K562 (cell line): ENCODE data around the gene PDGFC. TPM values are rescaled to one million over a fixed set of nuclear protein-coding genes. Genes with fewer than 3 reads are reported as not detected.

Experiments used
- ATAC-seq: fragments of 200-7000 bp; cut with Tn5 transposase; 3 replicates; pipeline ENCODE4 v1.9.1; 2020; ENCODE audit warnings: moderate library complexity
- BruUV-seq: library from RNA; stranded (reverse); fragments of 400-500 nt; replicated peaks from 2 replicates; lab custom pipeline; 2021; lab: Mats Ljungman, UMichigan
- CTCF ChIA-PET: fragments of 300-600 bp; formaldehyde crosslinking; extraction: SDS; loops from one replicate; lab custom pipeline; 2021; ENCODE audit warnings: low intra/inter-chr PET ratio; lab: Yijun Ruan, JAX
- POLR2A ChIA-PET: fragments of 300-600, 350-650 bp; sonication (Branson Sonifier 250); formaldehyde crosslinking; extraction: SDS; loops from one replicate; lab custom pipeline; 2021; ENCODE audit warnings: antibody characterized with exemption, inconsistent platforms; lab: Yijun Ruan, JAX
- DNase-seq, 4 experiments: peaks; one replicate each; pipeline versions ENCODE4 v3.0.0 to v3.0.0-alpha.2; 2011 to 2018; ENCODE audit warnings: low spot score in 3 of 4, mixed read lengths in 3 of 4; ENCODE audit errors: extremely low read depth in 1 of 4
- FAIRE-seq: peaks from 2 replicates; lab custom pipeline; 2011; peaks lifted over from hg19 to GRCh38; lab: Jason Lieb, UNC
- H2AFZ ChIP-seq: 2 replicates; pipeline ENCODE4 v1.6.0; 2011; ENCODE audit warnings: low read depth, low read length, control low read depth, inconsistent platforms
- H3K27ac ChIP-seq: fragments of 200-600 bp; 3 replicates; pipeline ENCODE4 v1.8.0; 2011; ENCODE audit warnings: low read depth, mild to moderate bottlenecking, control low read depth, inconsistent platforms, low read length, moderate library complexity, mixed read lengths; ENCODE audit errors: extremely low read depth
- H3K27me3 ChIP-seq, 2 experiments: fragments of 300-600 bp in 1 of 2; 2 replicates in 1 of 2; 3 replicates in 1 of 2; pipeline versions ENCODE4 v1.6.0 to v1.8.0; 2011; ENCODE audit warnings: inconsistent platforms in 2 of 2, low read length in 2 of 2, mild to moderate bottlenecking in 1 of 2, mixed read lengths in 1 of 2, moderate library complexity in 1 of 2; ENCODE audit not compliant: control insufficient read depth in 2 of 2, insufficient read depth in 2 of 2
- H3K36me3 ChIP-seq: fragments of 300-600 bp; 3 replicates; pipeline ENCODE4 v1.8.0; 2011; ENCODE audit warnings: mild to moderate bottlenecking, low read length, inconsistent platforms; ENCODE audit not compliant: control insufficient read depth, insufficient read depth
- H3K4me1 ChIP-seq, 2 experiments: fragments of 200-600 bp in 1 of 2; replicated peaks in 1 of 2; 2 replicates in 1 of 2; 3 replicates in 1 of 2; pipeline versions ENCODE4 v1.5.1 to v1.8.0; 2011; ENCODE audit warnings: inconsistent platforms in 2 of 2, low read length in 2 of 2, mild to moderate bottlenecking in 1 of 2, mixed read lengths in 1 of 2, moderate library complexity in 1 of 2; ENCODE audit not compliant: control insufficient read depth in 2 of 2, insufficient read depth in 2 of 2
- H3K4me2 ChIP-seq: 2 replicates; pipeline ENCODE4 v1.6.1; 2011; ENCODE audit warnings: low read length, control low read depth, inconsistent platforms, mixed read lengths; ENCODE audit not compliant: insufficient read depth
- H3K4me3 ChIP-seq: fragments of 200-600 bp; sonication (generic), shearing (Covaris generic); 2 replicates; pipeline ENCODE4 v1.5.1; 2016; ENCODE audit warnings: control low read depth, inconsistent platforms
- H3K79me2 ChIP-seq: fragments of 200-600 bp; 3 replicates; pipeline ENCODE4 v1.8.0; 2011; ENCODE audit warnings: low read length, inconsistent platforms; ENCODE audit not compliant: control insufficient read depth, insufficient read depth
- H3K9ac ChIP-seq, 2 experiments: 2 replicates each; pipeline versions ENCODE4 v1.6.0 to v1.6.1; 2011; ENCODE audit warnings: low read depth in 2 of 2, low read length in 2 of 2, control low read depth in 1 of 2, inconsistent platforms in 1 of 2, mild to moderate bottlenecking in 1 of 2, mixed read lengths in 1 of 2; ENCODE audit not compliant: insufficient read depth in 1 of 2
- H3K9me1 ChIP-seq: one replicate; pipeline ENCODE4 v1.6.0; 2011; ENCODE audit warnings: inconsistent platforms, mild to moderate bottlenecking, low read length, moderate library complexity; ENCODE audit not compliant: control insufficient read depth, insufficient read depth
- H3K9me3 ChIP-seq: replicated peaks from 2 replicates; pipeline ENCODE4 v1.5.1; 2011; ENCODE audit warnings: low read depth, low read length, inconsistent platforms; ENCODE audit not compliant: control insufficient read depth, insufficient read depth
- H4K20me1 ChIP-seq: replicated peaks from 2 replicates; pipeline ENCODE4 v1.6.1; 2011; ENCODE audit warnings: low read length, inconsistent platforms, mixed read lengths; ENCODE audit not compliant: control insufficient read depth, insufficient read depth
- CBFA2T3 ChIP-seq: fragments of 450-650 bp; IDR thresholded peaks from 2 replicates; pipeline ENCODE4 v1.6.1; 2017
- FOXP1 ChIP-seq: sonication (generic); formaldehyde crosslinking; IDR thresholded peaks from 2 replicates; pipeline ENCODE4 v1.8.0; 2022; ENCODE audit warnings: mild to moderate bottlenecking, missing genetic modification reagents
- HDAC6 ChIP-seq: IDR thresholded peaks from 2 replicates; pipeline ENCODE4 v1.6.1; 2012; ENCODE audit warnings: low read depth, mild to moderate bottlenecking, control low read depth, inconsistent platforms, low read length, moderate library complexity
- IRF2 ChIP-seq: sonication (generic); formaldehyde crosslinking; IDR thresholded peaks from 2 replicates; pipeline ENCODE4 v1.8.1; 2022; ENCODE audit warnings: mild to moderate bottlenecking, missing genetic modification reagents
- NFIX ChIP-seq: fragments of 250-450 bp; sonication (Bioruptor Pico); IDR thresholded peaks from 2 replicates; pipeline ENCODE4 v1.4.0; 2020; ENCODE audit warnings: low read depth, mild to moderate bottlenecking, moderate library complexity
- NFYB ChIP-seq: IDR thresholded peaks from 2 replicates; pipeline ENCODE4 v1.6.1; 2011; ENCODE audit warnings: mild to moderate bottlenecking, moderate library complexity; ENCODE audit not compliant: insufficient read length; ENCODE audit errors: extremely low read depth
- PBX2 ChIP-seq, 2 experiments: IDR thresholded peaks in 1 of 2; conservative IDR thresholded peaks in 1 of 2; 2 replicates each; pipeline ENCODE4 v1.6.1; 2016; ENCODE audit warnings: low read depth in 2 of 2, mild to moderate bottlenecking in 1 of 2, missing compliant biosample characterization in 1 of 2, missing genetic modification characterization in 1 of 2, moderate library complexity in 1 of 2
- POLR2G ChIP-seq: fragments of 200-400 bp; formaldehyde crosslinking; IDR thresholded peaks from 2 replicates; pipeline ENCODE4 v1.6.1; 2017; ENCODE audit warnings: low read depth, mild to moderate bottlenecking, antibody characterized with exemption, low read length, moderate library complexity
- TSC22D4 ChIP-seq: fragments of 450-650 bp; IDR thresholded peaks from 2 replicates; pipeline ENCODE4 v1.6.1; 2016; ENCODE audit warnings: missing genetic modification characterization, missing biosample characterization, control low read depth
- XRCC4 ChIP-seq: IDR thresholded peaks from one replicate; pipeline ENCODE4 v1.6.1; 2011; ENCODE audit not compliant: insufficient read depth, insufficient read length; ENCODE audit errors: extremely low read depth
- ZNF668 ChIP-seq: fragments of 250-450 bp; sonication (Bioruptor Pico); IDR thresholded peaks from 2 replicates; pipeline ENCODE4 v1.8.0; 2022; ENCODE audit warnings: mild to moderate bottlenecking, inconsistent platforms
- ZZZ3 ChIP-seq: fragments of 450-650 bp; IDR thresholded peaks from 2 replicates; pipeline ENCODE4 v1.6.1; 2016; ENCODE audit warnings: antibody characterized with exemption, mild to moderate bottlenecking, moderate library complexity
- WGBS: fragments of 100-300 bp; shearing (Covaris generic); methylation state at CpG from one replicate; pipeline ENCODE4 v1.1.6; 2016; ENCODE audit warnings: low coverage, mixed read lengths; ENCODE audit not compliant: insufficient coverage; ENCODE audit errors: missing lambda C conversion rate; 5-methylcytosine and 5-hydroxymethylcytosine counted together
- in situ Hi-C: fragments of 300-500 bp; cut with MboI; formaldehyde crosslinking; loops from 4 replicates; pipeline ENCODE4 v1.15.0; 2018; ENCODE audit warnings: inconsistent platforms, mixed read lengths
- intact Hi-C: fragments of 100-400 bp; cut with micrococcal nuclease; formaldehyde crosslinking; loops from 2 replicates; pipeline ENCODE4 v1.14.2; 2022
- polyA plus RNA-seq, 8 experiments: library from polyadenylated mRNA; depleted of rRNA in 4 of 8; stranded (reverse) in 5 of 8; unstranded in 3 of 8; fragments of >200 nt; fragmentation: Nextera tagmentation in 2 of 8; fragmentation: Illumina TruSeq in 1 of 8; extraction: Ambion mirVana in 2 of 8; extraction: Trizol in 1 of 8; gene quantifications; 2 replicates each; pipeline versions ENCODE4 v1.2.1 to v1.2.3, GENCODE V29; 2011 to 2014; ENCODE audit warnings: inconsistent platforms in 1 of 8, missing spikeins in 1 of 8
- total RNA-seq, 7 experiments: library from RNA; depleted of rRNA in 6 of 7; stranded (reverse); fragments of >200 nt in 6 of 7; fragmentation: Illumina TruSeq in 2 of 7; extraction: Trizol in 2 of 7; gene quantifications; 2 replicates each; pipeline versions ENCODE4 v1.2.1 to v1.2.3, GENCODE V29; 2011 to 2021; ENCODE audit warnings: low replicate concordance in 1 of 7
- TF ChIP-seq, protein P1 (sequence below), 2 experiments: fragments of 450-650 bp in 1 of 2; IDR thresholded peaks; 2 replicates each; pipeline ENCODE4 v1.6.1; 2011 to 2017; ENCODE audit warnings: low read depth in 2 of 2, antibody characterized with exemption in 1 of 2, borderline replicate concordance in 1 of 2, low read length in 1 of 2, mild to moderate bottlenecking in 1 of 2, mixed read lengths in 1 of 2; ENCODE audit not compliant: control insufficient read depth in 1 of 2

PDGFC gene
- total and polyA plus RNA-seq, 9 of the 15 experiments (the other 6 are each of a cell fraction or from before 2014, with no cell fraction given): not detected

GRCh38 chr4:156767911-156768415 is 203.6 kb downstream of the PDGFC start:
- no peak for DNase-seq
- CTCF ChIA-PET: no interaction called here

More at GRCh38 chr4:156767911-156768415, 203.6 kb downstream of the PDGFC start:
- no peaks in the 10 kb centered on the region for H4K20me1 ChIP-seq
- intact Hi-C loops: no loop called here
- no peaks in the 10 kb centered on the region for H3K27me3 ChIP-seq
- H3K79me2 ChIP-seq: no peaks in the 10 kb centered on the region
- POLR2A ChIA-PET: no interaction called here
- H3K9ac ChIP-seq: no peak overlapping the region
- WGBS: under 1% methylated on average over 5 of the region's 5 CpGs
- H3K36me3 ChIP-seq: no peaks in the 10 kb centered on the region
- H3K9me1 ChIP-seq: no peaks in the 10 kb centered on the region
- no TSS peak for BruUV-seq
- no peaks in the 10 kb centered on the region; the same call in 1 of the 2 replicates for H3K9me3 ChIP-seq
- H2AFZ ChIP-seq: no peak overlapping the region
- in situ Hi-C loops: no loop called here
- ATAC-seq: no peak
- H3K27ac ChIP-seq: no peak overlapping the region
- TF ChIP-seq POLR2G: no peak
- TF ChIP-seq PBX2 (CRISPR knock-in tag; IDR thresholded peaks at IDR 0.05; ENCODE audit: low read depth): no peak
- no peak for TF ChIP-seq PBX2 (tag; conservative IDR thresholded peaks at IDR 0.05; ENCODE audit: low read depth)
- TF ChIP-seq ZZZ3: no peak
- no peak for TF ChIP-seq XRCC4
- no peak for TF ChIP-seq ZNF668 (CRISPR knock-in tag)
- no peak for TF ChIP-seq NFIX (CRISPR knock-in tag)
- no peak for TF ChIP-seq CBFA2T3
- no peak for TF ChIP-seq TSC22D4
- no peak for TF ChIP-seq NFYB
- TF ChIP-seq, protein P1, sequence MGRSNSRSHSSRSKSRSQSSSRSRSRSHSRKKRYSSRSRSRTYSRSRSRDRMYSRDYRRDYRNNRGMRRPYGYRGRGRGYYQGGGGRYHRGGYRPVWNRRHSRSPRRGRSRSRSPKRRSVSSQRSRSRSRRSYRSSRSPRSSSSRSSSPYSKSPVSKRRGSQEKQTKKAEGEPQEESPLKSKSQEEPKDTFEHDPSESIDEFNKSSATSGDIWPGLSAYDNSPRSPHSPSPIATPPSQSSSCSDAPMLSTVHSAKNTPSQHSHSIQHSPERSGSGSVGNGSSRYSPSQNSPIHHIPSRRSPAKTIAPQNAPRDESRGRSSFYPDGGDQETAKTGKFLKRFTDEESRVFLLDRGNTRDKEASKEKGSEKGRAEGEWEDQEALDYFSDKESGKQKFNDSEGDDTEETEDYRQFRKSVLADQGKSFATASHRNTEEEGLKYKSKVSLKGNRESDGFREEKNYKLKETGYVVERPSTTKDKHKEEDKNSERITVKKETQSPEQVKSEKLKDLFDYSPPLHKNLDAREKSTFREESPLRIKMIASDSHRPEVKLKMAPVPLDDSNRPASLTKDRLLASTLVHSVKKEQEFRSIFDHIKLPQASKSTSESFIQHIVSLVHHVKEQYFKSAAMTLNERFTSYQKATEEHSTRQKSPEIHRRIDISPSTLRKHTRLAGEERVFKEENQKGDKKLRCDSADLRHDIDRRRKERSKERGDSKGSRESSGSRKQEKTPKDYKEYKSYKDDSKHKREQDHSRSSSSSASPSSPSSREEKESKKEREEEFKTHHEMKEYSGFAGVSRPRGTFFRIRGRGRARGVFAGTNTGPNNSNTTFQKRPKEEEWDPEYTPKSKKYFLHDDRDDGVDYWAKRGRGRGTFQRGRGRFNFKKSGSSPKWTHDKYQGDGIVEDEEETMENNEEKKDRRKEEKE (IDR thresholded peaks at IDR 0.05; ENCODE audit: borderline replicate concordance in 1 of 2, control insufficient read depth in 1 of 2, low read depth in 2 of 2, low read length in 1 of 2): no peak
- no peak for TF ChIP-seq HDAC6
- no peak for TF ChIP-seq IRF2 (CRISPR knock-in tag)
- no peak for TF ChIP-seq FOXP1 (CRISPR knock-in tag)
- H3K4me3 ChIP-seq: no peak overlapping the region
- H3K4me2 ChIP-seq: no peak overlapping the region
- FAIRE-seq: no peak
- H3K4me1 ChIP-seq: no peaks in the 10 kb centered on the region
